HG03045 (cell line): ENCODE data around the gene APBA1.

Source experiments
- ATAC-seq: cut with Tn5 transposase; IDR thresholded peaks from one replicate; pipeline ENCODE4 v1.9.1; 2021; ENCODE audit warnings: mild to moderate bottlenecking, moderate library complexity; ENCODE audit not compliant: unreplicated experiment

APBA1 gene

GRCh38 chr9:69377981-69378380 is 294.2 kb downstream of the APBA1 start:
- no peak for ATAC-seq
